Panc1 (cell line): ENCODE measurements around the gene TMEM95. TPM values are rescaled to one million over a fixed set of nuclear protein-coding genes. Genes with fewer than 3 reads are reported as not detected.
A peak's percentile ranks its signal among the peaks of the same experiment; 100 is the strongest.

Source experiments
- ATAC-seq: fragments of 200-7000 bp; cut with Tn5 transposase; 2 replicates; pipeline ENCODE4 v1.9.1; 2020; ENCODE audit warnings: mild to moderate bottlenecking, moderate library complexity
- BruUV-seq: library from RNA; stranded (reverse); fragments of 400-500 nt; replicated peaks from 2 replicates; lab custom pipeline; 2021; lab: Mats Ljungman, UMichigan
- CTCF ChIA-PET: fragments of 300-600 bp; sonication (Branson Sonifier 250); formaldehyde crosslinking; loops from one replicate; lab custom pipeline; 2022; ENCODE audit warnings: antibody characterized with exemption; lab: Charles Lee
- POLR2A ChIA-PET: fragments of 300-600 bp; sonication (Branson Sonifier 250); formaldehyde crosslinking; loops from one replicate; lab custom pipeline; 2022; ENCODE audit warnings: antibody characterized with exemption; lab: Charles Lee
- DNase-seq: peaks from one replicate; pipeline ENCODE4 v3.0.0-alpha.2; 2010; ENCODE audit warnings: low read depth, low spot score
- H3K27ac ChIP-seq: 2 replicates; pipeline ENCODE4 v1.5.1; 2011; ENCODE audit warnings: mild to moderate bottlenecking, low read length, inconsistent platforms
- H3K27me3 ChIP-seq: fragments of 200-500 bp; sonication (Bioruptor generic); 2 replicates; pipeline ENCODE4 v1.6.0; 2014; ENCODE audit warnings: low read length, inconsistent platforms; ENCODE audit not compliant: control insufficient read depth, insufficient read depth
- H3K36me3 ChIP-seq: fragments of 200-500 bp; sonication (Bioruptor generic); 2 replicates; pipeline ENCODE4 v1.5.1; 2014; ENCODE audit warnings: inconsistent platforms, mild to moderate bottlenecking, low read length, moderate library complexity; ENCODE audit not compliant: control insufficient read depth, insufficient read depth
- H3K4me1 ChIP-seq: 2 replicates; pipeline ENCODE4 v1.5.1; 2011; ENCODE audit warnings: inconsistent platforms, mild to moderate bottlenecking, low read length, moderate library complexity; ENCODE audit not compliant: control insufficient read depth, insufficient read depth
- H3K4me3 ChIP-seq, 2 experiments: 2 replicates each; pipeline ENCODE4 v1.5.1; 2011 to 2012; ENCODE audit warnings: low read depth in 2 of 2, low read length in 2 of 2, mild to moderate bottlenecking in 2 of 2, inconsistent platforms in 1 of 2, moderate library complexity in 1 of 2
- H3K9me3 ChIP-seq: fragments of 200-500 bp; sonication (Bioruptor generic); 2 replicates; pipeline ENCODE4 v1.5.1; 2014; ENCODE audit warnings: low read depth, mild to moderate bottlenecking, inconsistent platforms, low read length, moderate library complexity; ENCODE audit not compliant: control insufficient read depth, insufficient read depth
- CTCF ChIP-seq: fragments of 450-650 bp; IDR thresholded peaks from 2 replicates; pipeline ENCODE4 v1.5.1; 2017; ENCODE audit warnings: mild to moderate bottlenecking
- POLR2AphosphoS5 ChIP-seq: IDR thresholded peaks from 2 replicates; pipeline ENCODE4 v1.6.1; 2012; ENCODE audit warnings: mild to moderate bottlenecking, low read depth, low read length, moderate library complexity
- REST ChIP-seq, 2 experiments: IDR thresholded peaks; 2 replicates each; pipeline ENCODE4 v1.6.1; 2011 to 2012; ENCODE audit warnings: low read depth in 2 of 2, control low read depth in 1 of 2, low read length in 1 of 2, mild to moderate bottlenecking in 1 of 2, moderate library complexity in 1 of 2; ENCODE audit not compliant: insufficient read depth in 1 of 2
- SIN3A ChIP-seq: IDR thresholded peaks from 2 replicates; pipeline ENCODE4 v1.6.1; 2012; ENCODE audit warnings: low read depth, mild to moderate bottlenecking, low read length, moderate library complexity, borderline replicate concordance; ENCODE audit not compliant: insufficient read depth
- TCF7L2 ChIP-seq: IDR thresholded peaks from 2 replicates; pipeline ENCODE4 v1.6.1; 2011; ENCODE audit warnings: mild to moderate bottlenecking, low read depth, low read length, inconsistent platforms
- in situ Hi-C: cut with HindIII; loops from 2 replicates; pipeline ENCODE4 v1.10.0; 2016; ENCODE audit warnings: low sequenced_read_pairs, low pct_unique_long_range_greater_than_20kb
- intact Hi-C: fragments of 100-400 bp; cut with micrococcal nuclease; formaldehyde crosslinking; loops from one replicate; pipeline ENCODE4 v1.10.0; 2022; ENCODE audit not compliant: unreplicated experiment
- total RNA-seq: library from RNA; stranded (reverse); gene quantifications from one replicate; pipeline ENCODE4 v1.2.1, GENCODE V29; 2021; ENCODE audit not compliant: unreplicated experiment

TMEM95 gene
- total RNA-seq, 1 experiment from 2014 or later, result not detected

DNA sequence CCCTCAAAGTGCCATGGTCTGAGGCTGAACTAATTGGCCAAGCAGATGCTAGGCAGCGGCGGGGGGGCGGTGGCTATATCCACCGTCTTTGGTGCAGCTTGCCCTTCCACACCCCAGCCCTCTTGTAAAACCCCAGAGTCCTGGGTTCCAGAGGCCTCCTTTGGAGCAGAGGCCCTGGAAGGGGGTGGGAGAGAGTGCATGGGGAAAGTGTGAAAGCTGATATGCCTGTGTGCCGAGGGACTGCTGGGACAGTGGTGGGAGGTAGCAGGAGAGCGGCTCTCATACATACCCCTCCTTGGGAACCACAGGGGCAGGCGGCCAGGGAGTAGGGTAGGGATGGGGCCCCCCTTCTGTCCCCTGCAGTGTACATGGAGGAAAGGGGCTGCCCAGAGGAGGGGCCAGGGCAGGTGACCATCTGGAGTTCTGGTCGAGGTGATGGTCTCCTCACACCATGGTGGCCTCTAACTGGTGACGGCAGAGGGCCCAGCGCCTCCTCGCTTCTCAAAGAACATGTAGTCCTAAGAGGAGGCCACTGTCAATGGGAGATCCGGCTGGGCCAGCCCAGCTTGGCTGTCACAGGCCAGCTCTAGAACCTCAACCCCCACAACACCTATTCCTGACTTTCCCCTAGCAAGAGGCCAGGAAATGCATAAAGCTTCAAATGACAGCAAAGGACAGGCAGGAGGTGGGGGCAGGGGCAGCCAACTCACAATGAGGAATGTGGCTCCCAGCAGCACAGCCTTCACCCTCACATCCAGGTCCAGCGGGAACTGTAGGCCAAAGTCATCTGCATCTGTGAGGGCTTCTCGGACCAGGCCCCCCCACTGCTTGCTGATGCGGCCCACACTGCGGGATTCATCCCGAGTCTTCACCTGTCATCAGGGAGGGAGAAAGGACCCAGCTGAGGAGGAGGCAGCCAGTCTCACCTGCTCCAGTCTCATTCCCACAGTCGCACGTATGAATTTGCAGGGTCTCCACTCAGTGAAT, 35.3 kb downstream of the TMEM95 start:
- H3K27ac ChIP-seq, result no peak overlapping the region
- H3K4me1 ChIP-seq, result no peaks in the 10 kb centered on the region
- ChIA-PET CTCF (no interaction called here), POLR2A (no interaction called here)
- H3K9me3 ChIP-seq, result no peaks in the 10 kb centered on the region
- no peaks in the 10 kb centered on the region for H3K36me3 ChIP-seq
- intact Hi-C loops (no loop called here), in situ Hi-C loops (no loop called here)
- TF ChIP-seq SIN3A (no peak), POLR2AphosphoS5 (no peak), TCF7L2 (no peak), CTCF (no peak), REST (IDR thresholded peaks at IDR 0.05; ENCODE audit: insufficient read depth in 1 of 2, low read depth in 2 of 2, low read length in 1 of 2) (no peak)
- ATAC-seq (no peak), DNase-seq (no peak)
- no peaks in the 10 kb centered on the region for H3K27me3 ChIP-seq
- BruUV-seq, result TSS peak; percentile 76
- no peak overlapping the region for H3K4me3 ChIP-seq

DNA sequence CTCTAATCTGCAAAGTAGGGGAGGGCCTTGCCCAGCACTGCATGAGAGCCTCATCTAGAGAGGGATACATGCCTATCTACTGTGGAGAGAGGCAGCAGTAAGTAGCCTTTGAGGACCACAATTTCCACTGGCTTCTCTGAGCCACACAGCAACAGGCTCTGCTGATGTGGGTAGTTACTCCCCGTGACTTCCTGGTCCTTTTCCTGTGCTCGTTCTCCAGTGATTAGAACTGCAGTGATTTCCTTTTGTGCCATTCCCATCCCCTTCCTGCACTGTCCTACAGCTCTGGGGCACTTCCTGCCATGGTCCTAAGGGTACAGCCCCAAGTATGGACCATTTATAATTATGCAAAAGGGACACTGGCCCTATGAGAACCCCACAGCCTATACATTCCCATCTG, 36.4 kb downstream of the TMEM95 start:
- Histone ChIP-seq H3K9me3 (no peaks in the 10 kb centered on the region), H3K4me3 (no peak overlapping the region), H3K27ac (no peak overlapping the region), H3K4me1 (no peaks in the 10 kb centered on the region), H3K27me3 (no peaks in the 10 kb centered on the region), H3K36me3 (no peaks in the 10 kb centered on the region)
- ChIA-PET POLR2A (no interaction called here), CTCF (no interaction called here)
- in situ Hi-C loops, result no loop called here
- BruUV-seq, result no TSS peak
- DNase-seq (no peak), ATAC-seq (no peak)
- intact Hi-C loops, result no loop called here
- no peak for TF ChIP-seq TCF7L2
- TF ChIP-seq CTCF, result no peak
